ENCODE results near the gene ATRNL1.

Gene ATRNL1

DNA sequence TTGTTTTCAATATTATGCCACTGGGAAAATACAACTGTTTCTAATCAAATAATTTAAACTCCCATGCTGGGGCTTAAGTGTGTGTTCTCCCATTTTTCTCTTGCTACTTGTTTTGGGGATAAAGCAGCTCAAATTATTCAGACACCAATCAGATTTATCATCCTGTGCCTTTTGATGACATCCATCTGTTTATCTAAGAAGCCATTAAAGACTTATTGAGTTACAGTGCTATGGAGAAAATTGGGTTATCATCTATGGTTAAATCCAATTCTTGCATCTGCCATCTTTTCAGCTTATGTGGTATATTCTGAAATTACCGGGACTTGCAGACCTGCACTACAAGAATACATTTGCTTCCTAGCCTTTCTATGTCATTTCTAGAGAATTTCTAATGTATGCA lies 778.7 kb downstream of the ATRNL1 start:
- no peaks in the 10 kb centered on the region for H3K27me3 ChIP-seq (replicated peaks; ENCODE audit: insufficient read depth, low read length)
- TF ChIP-seq EZH2phosphoT487 (IDR thresholded peaks at IDR 0.05; ENCODE audit: low read length), result no peak
- no peak for TF ChIP-seq CTCF (IDR thresholded peaks at IDR 0.05; ENCODE audit: low read length)
- TF ChIP-seq EZH2 (optimal IDR thresholded peaks at IDR 0.05; ENCODE audit: low read depth, low read length), result no peak
- no peaks in the 10 kb centered on the region for H4K20me1 ChIP-seq (ENCODE audit: insufficient read depth, low read length)
- no peak overlapping the region for H2AFZ ChIP-seq (ENCODE audit: low read length)
- no peak overlapping the region for H3K27ac ChIP-seq (ENCODE audit: low read length)
- DNase-seq, result no peak
- no peaks in the 10 kb centered on the region for H3K4me1 ChIP-seq (ENCODE audit: low read length)
- H3F3A ChIP-seq (ENCODE audit: insufficient read depth, low read length), result no peaks in the 10 kb centered on the region
- H3K79me2 ChIP-seq (ENCODE audit: low read length), result no peaks in the 10 kb centered on the region
- no peak overlapping the region for H3K4me3 ChIP-seq (ENCODE audit: low read length)
- H3K9me3 ChIP-seq (replicated peaks; ENCODE audit: insufficient read depth, low read length), result no peaks in the 10 kb centered on the region
- no peaks in the 10 kb centered on the region for H3K36me3 ChIP-seq (replicated peaks; ENCODE audit: insufficient read depth, low read length)
- no peaks in the 10 kb centered on the region for H3K9me2 ChIP-seq (replicated peaks; ENCODE audit: insufficient read depth, low read length)
- H3K9ac ChIP-seq (ENCODE audit: low read length), result no peak overlapping the region
- H3K4me2 ChIP-seq (ENCODE audit: low read depth, low read length), result no peak overlapping the region

- Histone ChIP-seq H4K20me1 (ENCODE audit: insufficient read depth, low read length) (no peaks in the 10 kb centered on the region), H3K27me3 (replicated peaks; ENCODE audit: insufficient read depth, low read length) (no peaks in the 10 kb centered on the region), H2AFZ (ENCODE audit: low read length) (no peak overlapping the region), H3K9me3 (replicated peaks; ENCODE audit: insufficient read depth, low read length) (no peaks in the 10 kb centered on the region), H3K4me2 (ENCODE audit: low read depth, low read length) (no peak overlapping the region), H3K79me2 (ENCODE audit: low read length) (no peaks in the 10 kb centered on the region), H3K9ac (ENCODE audit: low read length) (no peak overlapping the region), H3F3A (ENCODE audit: insufficient read depth, low read length) (peaks cover 8% of the 10 kb centered on the region; the same call in 1 of the 2 replicates), H3K36me3 (replicated peaks; ENCODE audit: insufficient read depth, low read length) (no peaks in the 10 kb centered on the region), H3K4me3 (ENCODE audit: low read length) (no peak overlapping the region), H3K9me2 (replicated peaks; ENCODE audit: insufficient read depth, low read length) (no peaks in the 10 kb centered on the region), H3K4me1 (ENCODE audit: low read length) (peaks cover 12% of the 10 kb centered on the region), H3K27ac (ENCODE audit: low read length) (no peak overlapping the region)
- DNase-seq, result no peak
- TF ChIP-seq EZH2phosphoT487 (IDR thresholded peaks at IDR 0.05; ENCODE audit: low read length) (no peak), CTCF (IDR thresholded peaks at IDR 0.05; ENCODE audit: low read length) (no peak), EZH2 (optimal IDR thresholded peaks at IDR 0.05; ENCODE audit: low read depth, low read length) (no peak)
Observed at GRCh38 chr10:115875172-115875571, 782.0 kb downstream of the ATRNL1 start.

DNA sequence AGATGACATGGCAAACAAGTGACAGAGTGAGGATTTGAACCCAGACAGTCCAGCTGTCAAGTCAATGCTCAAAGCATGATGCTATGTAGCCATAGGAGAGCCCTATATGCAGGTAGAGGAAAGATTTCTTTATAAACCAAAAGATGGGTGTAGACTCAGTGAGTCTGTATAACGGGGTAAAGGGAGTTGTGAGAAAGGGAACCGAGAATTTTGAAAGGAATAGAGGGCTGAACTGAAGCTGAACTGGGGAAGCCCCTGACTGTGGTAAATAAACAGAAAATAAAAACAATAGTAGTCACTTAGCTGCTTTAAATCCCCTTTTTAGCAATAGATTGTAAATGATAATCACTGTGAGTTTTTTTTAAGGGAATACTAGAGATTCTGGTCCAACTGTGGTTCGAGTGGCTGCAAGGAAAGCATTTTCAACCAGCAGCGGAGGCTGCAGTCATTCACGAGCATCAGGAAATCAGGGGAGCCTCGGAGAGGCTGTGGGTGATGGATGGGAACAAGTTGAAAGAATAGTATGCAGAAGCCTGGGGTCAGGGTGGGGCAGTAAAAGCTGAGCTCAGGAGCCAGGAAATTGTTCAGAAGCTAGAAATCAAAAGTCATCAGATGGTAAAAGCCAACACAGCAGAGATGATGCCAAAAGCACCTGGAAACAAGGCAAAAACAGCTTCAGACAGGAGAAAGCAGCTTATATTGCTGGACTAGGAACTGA lies 786.4 kb downstream of the ATRNL1 start:
- DNase-seq, result peak; percentile 49

More for the DNA sequence above, 786.4 kb downstream of the ATRNL1 start:
- Histone ChIP-seq H3K9me2 (replicated peaks; ENCODE audit: insufficient read depth, low read length) (no peaks in the 10 kb centered on the region), H3K36me3 (replicated peaks; ENCODE audit: insufficient read depth, low read length) (no peaks in the 10 kb centered on the region), H3F3A (ENCODE audit: insufficient read depth, low read length) (peaks cover 8% of the 10 kb centered on the region; the same call in 1 of the 2 replicates), H3K9ac (ENCODE audit: low read length) (no peak overlapping the region), H3K27me3 (replicated peaks; ENCODE audit: insufficient read depth, low read length) (no peaks in the 10 kb centered on the region), H3K79me2 (ENCODE audit: low read length) (no peaks in the 10 kb centered on the region), H3K4me2 (ENCODE audit: low read depth, low read length) (peak overlapping the region; percentile 66), H3K27ac (ENCODE audit: low read length) (peak overlapping the region; percentile 43; the same call in 1 of the 2 replicates), H3K4me3 (ENCODE audit: low read length) (peak overlapping the region; percentile 43), H3K9me3 (replicated peaks; ENCODE audit: insufficient read depth, low read length) (no peaks in the 10 kb centered on the region), H3K4me1 (ENCODE audit: low read length) (peaks cover 12% of the 10 kb centered on the region), H2AFZ (ENCODE audit: low read length) (no peak overlapping the region), H4K20me1 (ENCODE audit: insufficient read depth, low read length) (no peaks in the 10 kb centered on the region)
- TF ChIP-seq EZH2phosphoT487 (IDR thresholded peaks at IDR 0.05; ENCODE audit: low read length), result no peak
- TF ChIP-seq CTCF (IDR thresholded peaks at IDR 0.05; ENCODE audit: low read length), result no peak
- TF ChIP-seq EZH2 (optimal IDR thresholded peaks at IDR 0.05; ENCODE audit: low read depth, low read length), result no peak

Measured in MM.1S (cell line).